K562 treated with DMSO at 1 percent for 24 hours (cell line): ENCODE results near the gene KIFBP. TPM values are rescaled to one million over a fixed set of nuclear protein-coding genes. Genes with fewer than 3 reads are reported as not detected.

Experiments
- total RNA-seq: library from RNA; unstranded; fragments of 300-600 nt; gene quantifications from 2 replicates; pipeline ENCODE4 v1.2.3, GENCODE V29; 2022; ENCODE audit warnings: low read depth; ENCODE audit not compliant: insufficient read depth

Gene KIFBP
- 25.7 and 30.8 TPM in 2 replicates for total RNA-seq

GRCh38 chr10:68988530-68989316 lies at the start of gene KIFBP:
KIFBP (plus strand) TSS chr10:68988803; CDS start chr10:68988833, 30 bp downstream.

GRCh38 chr10:68955832-68956532 lies 32.6 kb upstream of the KIFBP start, which contains the start of gene DDX21:
DDX21 (plus strand) TSS chr10:68956170; CDS start chr10:68956226, 56 bp downstream.

Other genes with a start within 250 kb of the KIFBP start
- 4.3 and 7.2 TPM in 2 replicates for gene STOX1, start 161.3 kb upstream of the KIFBP start, total RNA-seq
- 33.7 and 36.0 TPM in 2 replicates for gene DDX50, start 87.5 kb upstream of the KIFBP start, total RNA-seq
- 47.5 and 51.7 TPM in 2 replicates for gene DDX21, start 32.6 kb upstream of the KIFBP start, total RNA-seq
- gene SRGN, start 99.3 kb downstream of the KIFBP start, total RNA-seq, result 130 and 143 TPM in 2 replicates
- 36.8 and 45.0 TPM in 2 replicates for gene VPS26A, start 135.4 kb downstream of the KIFBP start, total RNA-seq
- 28.2 and 35.1 TPM in 2 replicates for gene SUPV3L1, start 191.4 kb downstream of the KIFBP start, total RNA-seq
- gene HKDC1, start 231.5 kb downstream of the KIFBP start, total RNA-seq, result 0.16 and 0.20 TPM in 2 replicates